ENCODE measurements around the gene GPRIN2. TPM values are rescaled to one million over a fixed set of nuclear protein-coding genes. Genes with fewer than 3 reads are reported as not detected.
"Not testable (repeated sequence)": the region's sequence is repeated elsewhere in the genome, so short reads cannot be mapped to it uniquely, and the experiment has no call there.

The GPRIN2 gene
- total RNA-seq (10 to 100 TPM; 20.2 to 39.8 TPM), polyA plus RNA-seq (ENCODE audit: insufficient read length in 6 of 6) (10 to 100 TPM in 4 of 6 donors, 1 to 10 TPM in 2; 8.6 to 22.3 (median 12.7) TPM)
- long read RNA-seq, donor 1, transcript GPRIN2-201 (1 exons, 1,696 nt): major isoform, 9 of 10 reads
- long read RNA-seq, donor 1, partial matches to known transcripts: 0 of 10 reads
- long read RNA-seq, donor 1, other reads (novel, unspliced or antisense): 0 of 10 reads
- long read RNA-seq, donor 2, partial matches to known transcripts: 0 of 2 reads
- long read RNA-seq, donor 2, other reads (novel, unspliced or antisense): 0 of 2 reads
- long read RNA-seq, donor 3, partial matches to known transcripts: 0 of 1 reads
- long read RNA-seq, donor 3, other reads (novel, unspliced or antisense): 0 of 1 reads
- long read RNA-seq, donor 4, partial matches to known transcripts: 0 of 17 reads
- long read RNA-seq, donor 4, other reads (novel, unspliced or antisense): 13 of 17 reads
- long read RNA-seq, donor 5, partial matches to known transcripts: 0 of 4 reads
- long read RNA-seq, donor 5, other reads (novel, unspliced or antisense): 0 of 4 reads
- long read RNA-seq, donor 6, partial matches to known transcripts: 0 of 3 reads
- long read RNA-seq, donor 6, other reads (novel, unspliced or antisense): 0 of 3 reads
- long read RNA-seq, donor 7: 0 reads
- long read RNA-seq, donor 8, transcript GPRIN2-201 (1 exons, 1,696 nt): major isoform, 10 of 11 reads
- long read RNA-seq, donor 8, partial matches to known transcripts: 0 of 11 reads
- long read RNA-seq, donor 8, other reads (novel, unspliced or antisense): 0 of 11 reads
- long read RNA-seq, donor 9: 0 reads
- long read RNA-seq, donor 10, partial matches to known transcripts: 0 of 7 reads
- long read RNA-seq, donor 10, other reads (novel, unspliced or antisense): 4 of 7 reads
- long read RNA-seq, donor 11, partial matches to known transcripts: 0 of 5 reads
- long read RNA-seq, donor 11, other reads (novel, unspliced or antisense): 0 of 5 reads
- long read RNA-seq, donor 12, partial matches to known transcripts: 0 of 4 reads
- long read RNA-seq, donor 12, other reads (novel, unspliced or antisense): 0 of 4 reads

DNA sequence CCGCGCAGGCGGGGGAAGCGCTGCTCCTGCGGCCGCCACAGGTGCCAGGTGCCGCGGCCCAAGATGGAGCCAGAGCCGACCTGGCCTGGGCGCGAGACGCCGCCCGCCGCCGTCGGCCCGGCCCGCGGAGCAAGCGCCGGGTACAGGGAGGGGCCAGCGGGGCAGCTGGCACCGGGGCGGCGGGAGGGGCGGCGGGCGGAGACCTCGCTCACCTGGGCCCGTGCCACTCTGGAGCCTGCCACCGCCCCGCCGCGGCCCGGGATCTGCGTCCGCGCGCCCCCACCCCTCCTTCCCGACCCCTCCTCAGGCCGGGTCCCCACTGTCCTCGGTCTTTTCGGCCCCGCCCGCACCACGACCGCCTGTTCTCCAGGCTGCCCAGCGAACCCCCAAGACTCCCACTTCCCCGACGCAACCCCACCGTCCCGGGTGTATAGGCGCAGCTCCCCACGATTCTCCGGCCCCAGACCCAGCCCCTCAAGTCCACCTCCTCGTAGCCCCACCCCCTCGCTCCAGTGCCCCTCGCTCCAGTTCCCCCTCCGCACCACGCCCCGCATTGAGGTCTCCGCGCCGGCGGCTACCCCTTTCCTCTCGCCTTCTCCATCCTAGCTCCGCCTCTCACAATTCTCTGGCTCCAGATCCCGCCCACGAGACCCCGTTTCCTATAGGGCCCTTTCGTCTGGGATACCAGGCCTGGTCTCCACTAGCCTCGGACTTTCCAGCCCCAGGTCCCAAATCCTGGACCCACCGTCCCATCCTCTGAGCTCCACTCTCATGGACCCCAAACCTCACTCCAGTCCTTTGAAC lies at the start of gene GPRIN2:
Gene GPRIN2 (minus strand): TSS at position 144 of the 804 bp plus-strand sequence. CDS start 5,922 bp downstream, outside the sequence.
- peak; percentile 76 for ATAC-seq
- intact Hi-C loops (cut with DNase I): no loop called here
- DNase-seq: peak in 3 of 4 donors; percentile 35 to 91 (median 67)
- TF ChIP-seq, protein P1, sequence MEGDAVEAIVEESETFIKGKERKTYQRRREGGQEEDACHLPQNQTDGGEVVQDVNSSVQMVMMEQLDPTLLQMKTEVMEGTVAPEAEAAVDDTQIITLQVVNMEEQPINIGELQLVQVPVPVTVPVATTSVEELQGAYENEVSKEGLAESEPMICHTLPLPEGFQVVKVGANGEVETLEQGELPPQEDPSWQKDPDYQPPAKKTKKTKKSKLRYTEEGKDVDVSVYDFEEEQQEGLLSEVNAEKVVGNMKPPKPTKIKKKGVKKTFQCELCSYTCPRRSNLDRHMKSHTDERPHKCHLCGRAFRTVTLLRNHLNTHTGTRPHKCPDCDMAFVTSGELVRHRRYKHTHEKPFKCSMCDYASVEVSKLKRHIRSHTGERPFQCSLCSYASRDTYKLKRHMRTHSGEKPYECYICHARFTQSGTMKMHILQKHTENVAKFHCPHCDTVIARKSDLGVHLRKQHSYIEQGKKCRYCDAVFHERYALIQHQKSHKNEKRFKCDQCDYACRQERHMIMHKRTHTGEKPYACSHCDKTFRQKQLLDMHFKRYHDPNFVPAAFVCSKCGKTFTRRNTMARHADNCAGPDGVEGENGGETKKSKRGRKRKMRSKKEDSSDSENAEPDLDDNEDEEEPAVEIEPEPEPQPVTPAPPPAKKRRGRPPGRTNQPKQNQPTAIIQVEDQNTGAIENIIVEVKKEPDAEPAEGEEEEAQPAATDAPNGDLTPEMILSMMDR (IDR thresholded peaks at IDR 0.05): no peak
- Histone ChIP-seq H3K27me3 (peaks cover 24 to 81% of the 10 kb centered on the region in 2 donors), H3K27ac (peak within 1 kb of the TSS in 1 of 2 donors; percentile 21), H3K4me1 (peaks cover 0 to 9% of the 10 kb centered on the region in 2 donors), H3K4me3 (peak within 1 kb of the TSS; percentile 43 to 48), H3K36me3 (no peaks in the 10 kb centered on the region), H3K9me3 (no peaks in the 10 kb centered on the region)

DNA sequence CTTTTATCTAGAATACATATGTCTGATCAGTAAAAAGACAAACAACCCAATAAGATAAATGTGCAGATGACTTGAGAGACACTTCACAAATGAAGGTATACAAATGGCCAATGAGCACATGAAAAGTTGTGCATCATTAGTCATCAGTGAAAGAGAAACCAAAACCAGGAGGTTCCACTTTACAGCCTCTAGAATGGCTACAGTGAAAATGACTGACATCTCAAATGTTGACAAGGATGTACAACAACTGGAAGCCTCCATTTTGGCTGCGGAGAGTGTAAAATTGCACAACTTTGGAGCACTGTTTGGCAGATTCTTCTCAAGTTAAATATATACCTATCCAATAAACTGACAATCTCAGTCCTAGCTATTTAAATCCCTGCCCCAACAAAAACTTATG lies 44.1 kb upstream of the GPRIN2 start:
- H3K27ac ChIP-seq; intact Hi-C loops (cut with DNase I); H3K4me3 ChIP-seq; DNase-seq; H3K4me1 ChIP-seq; H3K9me3 ChIP-seq; H3K36me3 ChIP-seq; H3K27me3 ChIP-seq: not testable (repeated sequence)
- peak; percentile 8 for ATAC-seq

DNA sequence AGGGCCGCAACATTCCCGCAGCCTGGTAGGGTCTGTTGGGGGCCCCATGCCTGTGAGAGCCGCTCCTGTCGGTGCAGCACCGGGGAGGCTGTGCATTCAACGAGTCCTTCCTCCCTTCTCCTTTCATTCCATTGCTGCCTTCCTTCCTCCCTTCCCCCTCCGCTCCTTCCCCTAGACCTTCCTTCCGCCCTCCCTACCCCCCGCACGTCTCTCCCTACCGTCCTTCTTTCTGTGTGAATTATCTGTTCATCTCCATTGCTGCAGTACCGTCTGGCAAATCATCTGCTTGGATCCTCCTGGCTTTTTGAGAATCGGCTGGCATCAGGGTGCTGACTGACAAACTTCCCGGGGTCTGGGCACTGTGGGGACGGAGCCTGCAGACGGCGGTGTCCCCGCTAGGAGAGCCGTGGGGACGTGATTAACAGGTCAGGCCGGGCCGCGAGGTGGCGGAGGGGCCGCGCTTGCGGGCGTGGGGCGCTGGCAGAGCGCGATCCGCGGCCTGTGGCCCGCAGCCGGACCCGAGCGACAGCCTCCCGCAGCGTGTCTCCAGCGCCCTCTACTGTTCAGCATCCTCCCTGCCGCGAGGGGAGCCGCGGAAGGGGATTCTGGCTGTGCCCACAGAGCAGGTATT lies 41.3 kb upstream of the GPRIN2 start:
- H3K27me3 ChIP-seq; H3K4me1 ChIP-seq; H3K36me3 ChIP-seq; intact Hi-C loops (cut with DNase I); H3K9me3 ChIP-seq: not testable (repeated sequence)
- DNase-seq (peak in 1 of 4 donors; percentile 47), ATAC-seq (peak; percentile 94)
- peak overlapping the region in 1 of 2 donors; percentile 37 for H3K27ac ChIP-seq
- peak overlapping the region; percentile 19 to 25 for H3K4me3 ChIP-seq

DNA sequence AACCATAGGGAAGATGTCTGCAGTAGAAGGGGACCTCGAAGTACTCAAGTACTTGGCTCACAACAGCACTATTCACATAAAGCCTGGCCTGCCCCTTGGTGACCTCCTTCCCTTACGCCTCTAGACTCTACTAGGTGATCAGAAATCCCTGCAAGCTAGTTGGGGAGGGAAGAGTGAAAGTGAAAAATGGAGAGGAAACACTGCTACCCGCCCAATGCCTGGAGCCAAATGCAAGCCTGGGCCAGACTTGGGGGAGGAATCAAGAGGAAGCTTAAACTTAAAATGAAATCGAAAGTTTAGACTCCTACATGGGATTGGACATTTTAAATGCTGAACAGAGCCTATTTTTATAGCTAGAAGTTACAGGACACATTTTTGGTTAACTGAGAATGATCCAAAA lies 40.1 kb upstream of the GPRIN2 start:
- H3K9me3 ChIP-seq; DNase-seq; H3K4me3 ChIP-seq; H3K36me3 ChIP-seq; H3K27me3 ChIP-seq; intact Hi-C loops (cut with DNase I); H3K4me1 ChIP-seq; H3K27ac ChIP-seq: not testable (repeated sequence)
- peak; percentile 20 for ATAC-seq

DNA sequence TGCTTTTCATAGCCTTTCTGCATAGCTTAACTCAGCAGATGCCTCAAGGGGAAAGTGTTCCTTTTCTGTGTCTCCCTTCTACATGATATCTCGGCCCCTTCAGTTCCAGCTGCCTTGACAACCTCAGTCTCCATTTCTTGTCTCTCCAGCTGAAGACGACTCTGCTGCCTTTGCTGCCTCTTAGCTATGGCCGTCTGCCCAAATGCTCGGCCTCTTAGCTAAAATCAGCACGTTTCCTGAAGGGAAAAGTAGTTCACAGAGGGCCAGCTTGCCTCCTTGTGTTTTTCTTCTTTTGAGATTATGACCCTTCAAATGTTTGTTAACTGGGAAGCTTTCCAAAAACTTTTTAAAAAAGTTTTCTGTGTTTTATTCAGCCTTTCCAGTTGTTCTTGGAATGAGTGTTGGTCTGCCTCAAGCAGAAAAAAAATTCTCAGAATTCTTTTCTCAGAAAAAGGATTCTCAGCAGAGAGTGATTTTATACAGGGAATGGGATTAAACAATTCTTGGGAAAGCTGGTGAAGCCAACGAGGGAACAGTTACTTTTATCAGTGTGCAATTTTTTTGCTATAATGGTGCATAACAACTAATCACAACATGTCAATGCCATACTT lies 38.1 kb upstream of the GPRIN2 start:
- H3K4me1 ChIP-seq; DNase-seq; H3K4me3 ChIP-seq; intact Hi-C loops (cut with DNase I); H3K27ac ChIP-seq; H3K9me3 ChIP-seq; H3K36me3 ChIP-seq; H3K27me3 ChIP-seq: not testable (repeated sequence)
- peak; percentile 50 for ATAC-seq

DNA sequence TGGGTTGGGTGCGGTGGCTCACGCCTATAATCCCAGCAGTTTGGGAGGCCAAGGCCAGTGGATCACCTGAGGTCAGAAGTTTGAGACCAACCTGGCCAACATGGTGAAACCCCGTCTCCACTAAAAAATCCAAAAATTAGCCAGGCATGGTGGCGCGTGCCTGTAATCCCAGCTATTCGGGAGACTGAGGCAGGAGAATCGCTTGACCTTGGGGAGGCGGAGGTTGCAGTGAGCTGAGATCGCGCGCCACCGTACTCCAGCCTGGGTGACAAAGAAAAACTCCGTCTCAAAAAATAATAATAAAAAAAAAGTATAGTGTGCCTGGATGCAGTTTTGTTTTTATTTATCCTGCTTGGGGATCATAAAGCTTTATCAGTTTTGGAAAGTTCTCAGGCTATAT lies 36.8 kb upstream of the GPRIN2 start:
- H3K4me1 ChIP-seq; H3K9me3 ChIP-seq; H3K27ac ChIP-seq; ATAC-seq; H3K4me3 ChIP-seq; H3K36me3 ChIP-seq; intact Hi-C loops (cut with DNase I); H3K27me3 ChIP-seq; DNase-seq: not testable (repeated sequence)

DNA sequence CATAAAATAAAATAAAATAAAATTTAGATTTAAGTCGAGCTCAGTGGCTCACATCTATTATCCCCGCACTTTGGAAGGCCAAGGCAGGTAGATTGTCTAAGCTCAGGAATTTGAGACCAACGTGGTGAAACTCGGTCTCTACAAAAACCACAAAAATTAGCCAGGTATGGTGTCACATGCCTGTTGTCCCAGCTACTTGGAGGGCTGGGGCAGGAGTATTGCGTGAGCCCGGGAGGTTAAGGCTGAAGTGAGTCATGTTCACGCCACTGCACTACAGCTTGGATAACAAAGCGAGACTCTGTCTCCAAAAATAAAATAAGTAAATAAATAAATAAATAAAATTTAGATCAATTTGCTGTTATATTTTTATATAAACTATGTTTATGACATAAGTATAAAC lies 34.6 kb upstream of the GPRIN2 start:
- H3K4me3 ChIP-seq; H3K36me3 ChIP-seq; DNase-seq; intact Hi-C loops (cut with DNase I); H3K9me3 ChIP-seq; H3K27ac ChIP-seq; H3K4me1 ChIP-seq; H3K27me3 ChIP-seq: not testable (repeated sequence)
- peak; percentile 51 for ATAC-seq

DNA sequence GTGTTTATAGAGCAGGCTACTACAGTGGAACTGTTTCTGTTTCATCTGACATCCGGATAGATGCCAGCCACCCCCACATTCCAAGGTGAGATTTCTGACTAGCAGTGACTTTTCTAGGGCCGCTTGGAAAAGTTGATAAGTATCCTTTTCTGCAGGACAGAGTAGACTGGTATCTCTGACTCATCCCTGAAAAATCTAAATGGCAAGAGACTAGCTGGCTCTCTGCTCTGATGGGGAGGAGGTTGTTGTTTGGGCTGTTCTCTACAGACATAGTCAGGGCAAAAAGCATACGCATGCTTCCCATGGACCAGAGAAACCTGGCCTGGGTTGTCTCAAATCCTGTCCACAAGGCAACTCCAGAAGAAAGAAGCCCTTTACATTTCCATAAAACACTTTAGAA lies 33.1 kb upstream of the GPRIN2 start:
- ATAC-seq: peak; percentile 53
- H3K36me3 ChIP-seq; H3K27me3 ChIP-seq; H3K4me3 ChIP-seq; H3K27ac ChIP-seq; DNase-seq; H3K4me1 ChIP-seq; intact Hi-C loops (cut with DNase I); H3K9me3 ChIP-seq: not testable (repeated sequence)

DNA sequence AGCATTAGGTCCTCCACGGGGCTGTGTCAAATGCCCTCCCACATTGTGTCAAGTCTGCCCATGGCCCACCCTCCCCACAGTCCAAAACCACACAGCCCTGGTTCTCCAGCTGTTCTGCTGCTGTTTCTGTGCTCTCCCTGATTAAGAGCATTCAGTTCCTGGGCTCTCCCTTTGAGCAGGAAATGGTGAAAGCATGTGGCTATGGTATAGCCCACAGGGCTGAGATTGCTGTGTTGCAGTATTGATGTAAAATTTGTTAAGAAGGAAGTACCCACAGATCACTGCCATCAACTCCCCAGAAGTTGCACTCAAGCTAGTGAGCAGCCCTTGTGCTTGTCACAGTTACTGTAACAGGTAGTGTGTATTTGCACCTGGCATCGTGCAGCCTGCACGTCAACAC lies 31.8 kb upstream of the GPRIN2 start:
- ATAC-seq: peak; percentile 2
- H3K27ac ChIP-seq; H3K4me3 ChIP-seq; H3K27me3 ChIP-seq; DNase-seq; intact Hi-C loops (cut with DNase I); H3K36me3 ChIP-seq; H3K4me1 ChIP-seq; H3K9me3 ChIP-seq: not testable (repeated sequence)

DNA sequence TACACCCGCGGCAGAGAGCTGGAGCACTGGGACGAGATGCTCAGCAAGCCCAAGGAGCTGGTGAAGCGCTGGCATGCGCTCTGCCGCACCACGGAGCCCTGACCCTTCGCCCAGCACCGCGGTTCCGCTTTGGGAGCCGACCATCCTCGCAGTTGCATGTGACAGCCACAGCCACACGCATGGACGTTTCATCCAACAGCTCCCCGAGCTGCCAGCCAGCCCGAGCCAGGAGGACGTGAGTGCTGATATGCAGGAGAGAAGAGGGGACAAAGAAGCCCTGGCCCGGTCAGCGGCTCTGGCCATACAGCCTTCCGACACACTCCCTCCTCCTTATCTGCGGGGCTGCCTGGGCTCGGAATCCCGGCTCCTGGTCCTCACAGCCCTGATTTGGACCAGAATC lies 31.1 kb upstream of the GPRIN2 start:
- ATAC-seq; DNase-seq; H3K36me3 ChIP-seq; H3K9me3 ChIP-seq; H3K27ac ChIP-seq; H3K4me3 ChIP-seq; intact Hi-C loops (cut with DNase I); H3K4me1 ChIP-seq; H3K27me3 ChIP-seq: not testable (repeated sequence)
